Prostate gland (tissue), 2 donors: Measurements from ENCODE around the gene TEC. TPM values are rescaled to one million over a fixed set of nuclear protein-coding genes. Genes with fewer than 3 reads are reported as not detected.
"Not testable (repeated sequence)": the region's sequence is repeated elsewhere in the genome, so short reads cannot be mapped to it uniquely, and the experiment has no call there.

Experiments
- DNase-seq: peaks from one replicate; pipeline ENCODE4 v3.0.0-alpha.2; 2019; ENCODE audit warnings: low spot score
- H3K27ac ChIP-seq, 2 donors: fragments of 200-600 bp; sonication (generic); 2 replicates each; pipeline ENCODE4 v1.5.1; 2017 to 2019
- H3K27me3 ChIP-seq: fragments of 200-600 bp; sonication (generic); replicated peaks from 2 replicates; pipeline ENCODE4 v1.5.1; 2019; ENCODE audit not compliant: insufficient read depth
- H3K36me3 ChIP-seq, 2 donors: fragments of 200-600 bp; sonication (generic); 1 replicate in 1 of 2; 2 replicates in 1 of 2; pipeline versions ENCODE4 v1.5.1 to v1.8.1; 2017 to 2019
- H3K4me1 ChIP-seq: fragments of 200-600 bp; sonication (generic); replicated peaks from 2 replicates; pipeline ENCODE4 v1.5.1; 2019
- H3K4me3 ChIP-seq, 2 donors: fragments of 200-600 bp; sonication (generic); 2 replicates each; pipeline ENCODE4 v1.5.1; 2017 to 2019
- H3K9me3 ChIP-seq: fragments of 200-600 bp; sonication (generic); 2 replicates; pipeline ENCODE4 v1.5.1; 2017
- POLR2A ChIP-seq: fragments of 450-650 bp; IDR thresholded peaks from one replicate; pipeline ENCODE4 v1.6.1; 2016; ENCODE audit warnings: antibody characterized with exemption, mild to moderate bottlenecking
- POLR2AphosphoS5 ChIP-seq: sonication (generic); formaldehyde crosslinking; IDR thresholded peaks from one replicate; pipeline ENCODE4 v1.6.1; 2017; ENCODE audit warnings: antibody characterized with exemption
- WGBS: methylation state at CpG from one replicate; pipeline ENCODE4 v1.1.5; 2018; 5-methylcytosine and 5-hydroxymethylcytosine counted together
- intact Hi-C: fragments of 100-400 bp; cut with DNase I; formaldehyde crosslinking; loops from one replicate; pipeline ENCODE4 v1.14.2; 2022
- total RNA-seq, 2 donors: library from RNA; depleted of rRNA; stranded (reverse); fragments of >200 nt; gene quantifications; one replicate each; pipeline ENCODE4 v1.1.0, GENCODE V29; 2016
- TF ChIP-seq, protein P1 (sequence below), 4 experiments: fragments of 200-600 bp in 2 of 4; fragments of 450-650 bp in 2 of 4; sonication (generic) in 2 of 4; IDR thresholded peaks; 1 replicate in 3 of 4; 2 replicates in 1 of 4; pipeline ENCODE4 v1.5.1; 2016 to 2019; ENCODE audit warnings: antibody characterized with exemption in 4 of 4, mild to moderate bottlenecking in 2 of 4, moderate library complexity in 2 of 4

The TEC gene
- total RNA-seq, 2 donors from 2014 or later, result 0.96 to 6.4 TPM

DNA sequence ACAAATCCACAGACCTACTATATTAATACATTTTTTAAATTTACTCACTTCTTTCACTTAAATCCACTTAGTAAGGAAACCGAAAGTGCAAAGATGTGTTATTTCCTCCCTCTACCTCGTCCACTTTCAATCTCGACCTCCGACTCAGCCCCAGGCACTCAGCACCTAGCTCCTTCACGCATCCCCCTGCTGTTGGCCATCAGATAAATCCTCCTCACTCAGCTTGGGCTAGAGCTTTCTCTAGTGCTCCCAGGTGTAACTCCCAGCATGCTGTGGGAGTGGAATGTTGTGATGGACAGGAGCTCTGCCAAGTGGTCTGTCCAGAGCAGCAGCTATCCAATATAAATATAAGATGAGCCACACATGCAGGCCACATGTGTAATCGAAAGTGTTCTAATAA lies 26.7 kb upstream of the TEC start:
- intact Hi-C loops, result no loop called here
- no peak for DNase-seq
- WGBS, result 76% methylated on average over 6 of the region's 6 CpGs

DNA sequence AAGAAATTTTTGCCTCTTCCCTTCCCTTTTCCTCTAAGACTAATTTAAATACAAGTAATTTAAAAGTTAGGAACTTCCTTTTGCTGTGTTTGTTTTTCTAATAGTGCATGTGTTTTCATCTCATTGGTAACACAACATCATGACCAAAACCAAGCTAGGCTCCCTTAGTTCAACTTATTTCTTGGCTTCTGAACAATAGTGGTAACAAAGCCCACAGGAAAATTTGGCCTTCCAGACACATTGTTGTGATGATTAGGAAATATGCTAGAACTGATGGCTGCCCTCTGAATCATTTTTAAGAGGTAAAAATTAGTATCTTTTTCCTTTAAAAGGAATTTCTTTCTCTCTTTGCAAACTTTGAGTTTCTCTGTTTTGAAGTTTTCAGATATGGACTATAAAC lies 25.5 kb upstream of the TEC start:
- Histone ChIP-seq H3K27ac (no peak overlapping the region), H3K27me3 (no peaks in the 10 kb centered on the region), H3K36me3 (no peaks in the 10 kb centered on the region), H3K4me3 (no peak overlapping the region), H3K4me1 (no peaks in the 10 kb centered on the region), H3K9me3 (no peaks in the 10 kb centered on the region)
- TF ChIP-seq, protein P1, sequence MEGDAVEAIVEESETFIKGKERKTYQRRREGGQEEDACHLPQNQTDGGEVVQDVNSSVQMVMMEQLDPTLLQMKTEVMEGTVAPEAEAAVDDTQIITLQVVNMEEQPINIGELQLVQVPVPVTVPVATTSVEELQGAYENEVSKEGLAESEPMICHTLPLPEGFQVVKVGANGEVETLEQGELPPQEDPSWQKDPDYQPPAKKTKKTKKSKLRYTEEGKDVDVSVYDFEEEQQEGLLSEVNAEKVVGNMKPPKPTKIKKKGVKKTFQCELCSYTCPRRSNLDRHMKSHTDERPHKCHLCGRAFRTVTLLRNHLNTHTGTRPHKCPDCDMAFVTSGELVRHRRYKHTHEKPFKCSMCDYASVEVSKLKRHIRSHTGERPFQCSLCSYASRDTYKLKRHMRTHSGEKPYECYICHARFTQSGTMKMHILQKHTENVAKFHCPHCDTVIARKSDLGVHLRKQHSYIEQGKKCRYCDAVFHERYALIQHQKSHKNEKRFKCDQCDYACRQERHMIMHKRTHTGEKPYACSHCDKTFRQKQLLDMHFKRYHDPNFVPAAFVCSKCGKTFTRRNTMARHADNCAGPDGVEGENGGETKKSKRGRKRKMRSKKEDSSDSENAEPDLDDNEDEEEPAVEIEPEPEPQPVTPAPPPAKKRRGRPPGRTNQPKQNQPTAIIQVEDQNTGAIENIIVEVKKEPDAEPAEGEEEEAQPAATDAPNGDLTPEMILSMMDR (IDR thresholded peaks at IDR 0.05), result no peak
- no peak for TF ChIP-seq POLR2AphosphoS5
- intact Hi-C loops, result no loop called here
- DNase-seq, result no peak

More for the DNA sequence above, 26.7 kb upstream of the TEC start:
- no peaks in the 10 kb centered on the region for H3K4me1 ChIP-seq
- H3K9me3 ChIP-seq, result no peaks in the 10 kb centered on the region
- no peak overlapping the region for H3K4me3 ChIP-seq
- no peaks in the 10 kb centered on the region for H3K36me3 ChIP-seq
- no peaks in the 10 kb centered on the region for H3K27me3 ChIP-seq
- no peak overlapping the region for H3K27ac ChIP-seq
- TF ChIP-seq POLR2AphosphoS5 (no peak), POLR2A (no peak)
- TF ChIP-seq, protein P1 (IDR thresholded peaks at IDR 0.05), result no peak

DNA sequence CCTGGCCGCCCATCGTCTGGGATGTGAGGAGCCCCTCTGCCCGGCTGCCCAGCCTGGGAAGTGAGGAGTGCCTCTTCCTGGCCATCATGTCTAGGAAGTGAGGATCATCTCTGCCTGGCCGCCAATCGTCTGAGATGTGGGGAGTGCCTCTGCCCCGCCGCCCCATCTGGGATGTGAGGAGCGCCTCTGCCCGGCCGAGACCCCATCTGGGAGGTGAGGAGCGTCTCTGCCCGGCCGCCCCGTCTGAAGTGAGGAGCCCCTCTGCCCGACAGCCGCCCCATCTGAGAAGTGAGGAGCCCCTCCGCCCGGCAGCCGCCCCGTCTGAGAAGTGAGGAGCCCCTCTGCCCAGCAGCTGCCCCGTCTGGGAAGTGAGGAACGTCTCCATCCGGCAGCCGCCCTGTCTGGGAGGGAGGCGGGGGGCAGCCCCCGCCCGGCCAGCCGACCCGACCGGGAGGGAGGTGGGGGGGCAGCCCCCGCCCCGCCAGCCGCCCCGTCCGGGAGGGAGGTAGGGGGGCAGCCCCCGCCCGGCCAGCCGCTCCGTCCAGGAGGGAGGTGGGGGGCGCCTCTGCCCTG lies 22.7 kb upstream of the TEC start:
- H3K27me3 ChIP-seq, H3K4me1 ChIP-seq, DNase-seq, H3K9me3 ChIP-seq, H3K36me3 ChIP-seq, H3K27ac ChIP-seq, intact Hi-C loops, H3K4me3 ChIP-seq: not testable (repeated sequence)
- WGBS, result 94% methylated on average over 39 of the region's 40 CpGs

DNA sequence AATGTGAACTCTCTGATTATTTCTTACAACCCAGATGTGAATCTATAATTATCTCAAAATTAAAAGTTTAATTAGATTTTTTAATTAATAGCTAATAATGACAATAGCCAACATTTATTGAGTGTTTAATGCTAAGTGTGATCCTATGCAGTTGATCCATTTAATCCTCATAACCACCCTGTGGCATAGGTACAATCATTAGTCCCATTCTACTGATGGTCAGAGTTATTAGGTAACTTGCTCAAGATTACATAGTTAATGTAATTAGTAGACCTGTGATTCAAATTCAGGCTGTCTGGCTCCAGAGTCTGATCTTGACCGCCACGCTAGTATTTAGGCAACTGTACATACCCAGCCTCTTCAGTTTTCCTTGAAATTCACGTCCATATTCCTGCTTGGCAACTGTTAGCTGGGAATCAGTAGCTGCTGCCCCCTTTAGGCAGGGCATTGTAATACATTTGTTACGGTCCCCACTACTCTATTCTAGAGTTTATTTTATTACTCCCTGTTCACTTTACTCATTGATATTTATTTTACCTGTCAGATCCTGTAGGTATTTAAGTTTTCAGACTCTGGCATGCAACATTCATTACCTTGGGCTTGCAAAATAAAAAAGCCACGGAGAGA lies 20.6 kb upstream of the TEC start:
- no peaks in the 10 kb centered on the region for H3K36me3 ChIP-seq
- H3K27me3 ChIP-seq, result no peaks in the 10 kb centered on the region
- no peak overlapping the region for H3K27ac ChIP-seq
- TF ChIP-seq POLR2A, result no peak
- TF ChIP-seq POLR2AphosphoS5, result no peak
- TF ChIP-seq, protein P1 (IDR thresholded peaks at IDR 0.05), result peak in 1 of 4 experiments; percentile 26
- intact Hi-C loops, result no loop called here
- no peak overlapping the region for H3K4me3 ChIP-seq
- no peaks in the 10 kb centered on the region for H3K4me1 ChIP-seq
- 37% methylated on average over 5 of the region's 5 CpGs for WGBS
- no peak for DNase-seq
- no peaks in the 10 kb centered on the region for H3K9me3 ChIP-seq

DNA sequence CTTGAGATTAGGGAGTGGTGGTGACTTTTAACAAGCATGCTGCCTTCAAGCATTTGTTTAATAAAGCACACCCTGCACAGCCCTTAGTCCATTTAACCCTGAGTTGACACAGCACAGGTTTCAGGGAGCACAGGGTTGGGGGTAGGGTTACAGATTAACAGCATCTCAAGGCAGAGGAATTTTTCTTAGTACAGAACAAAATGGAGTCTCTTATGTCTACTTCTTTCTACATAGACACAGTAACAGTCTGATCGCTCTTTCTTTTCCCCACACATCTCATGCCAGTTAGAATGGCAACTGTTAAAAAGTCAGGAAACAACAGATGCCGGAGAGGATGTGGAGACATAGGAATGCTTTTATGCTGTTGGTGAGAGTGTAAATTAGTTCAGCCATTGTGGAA lies 16.4 kb upstream of the TEC start:
- H3K27me3 ChIP-seq, H3K4me1 ChIP-seq, H3K4me3 ChIP-seq, H3K27ac ChIP-seq, intact Hi-C loops, H3K9me3 ChIP-seq, DNase-seq, H3K36me3 ChIP-seq: not testable (repeated sequence)
- WGBS, result 90% methylated on average over 2 of the region's 2 CpGs

DNA sequence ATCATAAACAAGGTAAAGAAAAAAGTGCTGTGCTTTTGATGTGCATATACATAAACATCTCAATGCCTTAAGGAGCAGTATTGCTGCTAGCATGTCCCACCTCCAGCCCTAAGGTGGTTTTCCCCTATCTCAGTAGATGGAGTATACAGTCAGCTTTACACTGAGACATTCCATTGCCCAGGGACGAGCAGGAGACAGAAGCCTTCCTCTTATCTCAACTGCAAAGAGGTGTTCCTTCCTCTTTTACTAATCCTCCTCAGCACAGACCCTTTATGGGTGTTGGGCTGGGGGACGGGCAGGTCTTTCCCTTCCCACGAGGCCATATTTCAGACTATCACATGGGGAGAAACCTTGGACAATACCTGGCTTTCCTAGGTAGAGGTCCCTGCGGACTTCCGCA lies 16.0 kb upstream of the TEC start:
- 35% methylated on average over 5 of the region's 5 CpGs for WGBS

More for the DNA sequence above, 16.0 kb upstream of the TEC start:
- H3K36me3 ChIP-seq, H3K9me3 ChIP-seq, H3K4me1 ChIP-seq, DNase-seq, intact Hi-C loops, H3K27me3 ChIP-seq, H3K27ac ChIP-seq, H3K4me3 ChIP-seq: not testable (repeated sequence)
